A673 (cell line): ENCODE measurements around the gene SDC1.

Source experiments
- EZH2 ChIP-seq: fragments of 200-600 bp; sonication (generic); IDR thresholded peaks from 2 replicates; pipeline ENCODE4 v1.6.1; 2017; ENCODE audit warnings: borderline replicate concordance, low read depth, mild to moderate bottlenecking, mixed read lengths, antibody characterized with exemption, low read length; ENCODE audit not compliant: poor library complexity, severe bottlenecking
- TF ChIP-seq, protein P1 (sequence below): fragments of 300-800, 200-600 bp; sonication (generic); conservative IDR thresholded peaks from 2 replicates; pipeline ENCODE4 v1.5.1; 2017; ENCODE audit warnings: low read depth, mild to moderate bottlenecking, antibody characterized with exemption, low read length, moderate library complexity, mixed read lengths

DNA sequence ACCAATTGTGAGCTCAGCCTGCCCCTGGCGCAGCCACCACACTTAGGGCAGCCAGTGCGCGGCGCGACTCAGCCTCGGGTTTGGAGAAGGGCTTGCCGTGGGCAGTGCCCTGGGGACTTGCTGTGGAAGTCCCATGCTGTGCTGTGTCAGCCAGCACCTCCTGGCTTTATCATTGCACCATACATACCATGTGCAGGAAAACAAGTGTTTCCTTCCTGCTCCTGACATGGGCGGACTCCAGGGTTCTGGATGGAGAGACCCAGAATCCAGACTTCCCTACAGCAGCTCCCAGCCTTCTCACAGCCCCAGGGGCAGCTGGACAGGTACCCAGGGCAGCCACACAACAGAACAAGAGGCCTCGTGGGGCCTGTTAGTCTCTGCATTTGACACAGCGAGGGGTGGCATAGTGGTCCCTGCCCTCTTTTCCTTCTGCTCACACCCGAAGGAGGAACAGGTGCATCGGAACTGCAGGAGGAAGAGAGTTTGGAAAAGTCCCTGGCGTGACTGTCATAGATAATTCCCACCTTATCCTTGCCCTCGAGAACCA is 54.2 kb downstream of the SDC1 start:
- TF ChIP-seq EZH2: no peak
- TF ChIP-seq, protein P1, sequence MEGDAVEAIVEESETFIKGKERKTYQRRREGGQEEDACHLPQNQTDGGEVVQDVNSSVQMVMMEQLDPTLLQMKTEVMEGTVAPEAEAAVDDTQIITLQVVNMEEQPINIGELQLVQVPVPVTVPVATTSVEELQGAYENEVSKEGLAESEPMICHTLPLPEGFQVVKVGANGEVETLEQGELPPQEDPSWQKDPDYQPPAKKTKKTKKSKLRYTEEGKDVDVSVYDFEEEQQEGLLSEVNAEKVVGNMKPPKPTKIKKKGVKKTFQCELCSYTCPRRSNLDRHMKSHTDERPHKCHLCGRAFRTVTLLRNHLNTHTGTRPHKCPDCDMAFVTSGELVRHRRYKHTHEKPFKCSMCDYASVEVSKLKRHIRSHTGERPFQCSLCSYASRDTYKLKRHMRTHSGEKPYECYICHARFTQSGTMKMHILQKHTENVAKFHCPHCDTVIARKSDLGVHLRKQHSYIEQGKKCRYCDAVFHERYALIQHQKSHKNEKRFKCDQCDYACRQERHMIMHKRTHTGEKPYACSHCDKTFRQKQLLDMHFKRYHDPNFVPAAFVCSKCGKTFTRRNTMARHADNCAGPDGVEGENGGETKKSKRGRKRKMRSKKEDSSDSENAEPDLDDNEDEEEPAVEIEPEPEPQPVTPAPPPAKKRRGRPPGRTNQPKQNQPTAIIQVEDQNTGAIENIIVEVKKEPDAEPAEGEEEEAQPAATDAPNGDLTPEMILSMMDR: no peak
